Measurements from ENCODE around the gene RIMKLB.
"Not testable (repeated sequence)": the region's sequence is repeated elsewhere in the genome, so short reads cannot be mapped to it uniquely, and the experiment has no call there.

RIMKLB gene

DNA sequence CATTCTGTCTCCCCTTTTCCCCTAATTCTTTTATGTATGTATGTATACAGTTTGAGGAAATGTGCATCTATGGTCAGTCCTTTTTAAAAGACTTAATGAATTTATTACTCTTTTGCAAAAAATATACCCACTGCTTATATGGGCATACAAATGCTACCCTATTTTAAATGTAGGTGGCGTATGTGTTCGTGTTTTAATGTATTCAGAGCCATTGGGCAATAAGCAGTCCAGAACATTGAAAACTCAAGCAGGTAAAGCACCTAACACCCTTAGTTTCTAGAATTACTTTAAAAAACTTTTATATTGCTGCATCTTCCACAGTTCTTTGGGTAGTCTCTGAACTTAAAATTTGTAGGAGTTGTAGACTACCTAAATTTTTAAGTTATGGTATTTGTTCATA is 82.1 kb downstream of the RIMKLB start:
- no peak for DNase-seq (ENCODE audit: low read depth)

DNA sequence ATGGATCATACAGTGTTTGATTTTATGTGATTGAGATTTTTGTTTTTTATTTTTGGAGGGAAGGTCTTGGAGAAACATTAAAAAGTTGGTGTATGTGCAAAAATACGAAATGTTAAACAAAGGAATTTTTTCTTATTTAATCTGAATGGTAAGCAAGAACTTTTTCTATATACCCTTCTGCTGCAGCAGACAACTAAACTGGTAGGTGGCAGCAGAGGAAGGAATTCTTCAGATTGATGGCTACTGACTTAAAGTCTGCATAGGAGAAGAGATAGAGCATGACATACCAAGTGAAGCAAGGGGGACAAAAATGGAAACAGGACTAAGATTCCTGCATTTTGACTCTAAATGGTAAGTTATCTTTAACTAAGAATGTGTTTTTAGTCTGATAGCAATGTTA is 82.6 kb downstream of the RIMKLB start:
- no peak for DNase-seq (ENCODE audit: low read depth)

DNA sequence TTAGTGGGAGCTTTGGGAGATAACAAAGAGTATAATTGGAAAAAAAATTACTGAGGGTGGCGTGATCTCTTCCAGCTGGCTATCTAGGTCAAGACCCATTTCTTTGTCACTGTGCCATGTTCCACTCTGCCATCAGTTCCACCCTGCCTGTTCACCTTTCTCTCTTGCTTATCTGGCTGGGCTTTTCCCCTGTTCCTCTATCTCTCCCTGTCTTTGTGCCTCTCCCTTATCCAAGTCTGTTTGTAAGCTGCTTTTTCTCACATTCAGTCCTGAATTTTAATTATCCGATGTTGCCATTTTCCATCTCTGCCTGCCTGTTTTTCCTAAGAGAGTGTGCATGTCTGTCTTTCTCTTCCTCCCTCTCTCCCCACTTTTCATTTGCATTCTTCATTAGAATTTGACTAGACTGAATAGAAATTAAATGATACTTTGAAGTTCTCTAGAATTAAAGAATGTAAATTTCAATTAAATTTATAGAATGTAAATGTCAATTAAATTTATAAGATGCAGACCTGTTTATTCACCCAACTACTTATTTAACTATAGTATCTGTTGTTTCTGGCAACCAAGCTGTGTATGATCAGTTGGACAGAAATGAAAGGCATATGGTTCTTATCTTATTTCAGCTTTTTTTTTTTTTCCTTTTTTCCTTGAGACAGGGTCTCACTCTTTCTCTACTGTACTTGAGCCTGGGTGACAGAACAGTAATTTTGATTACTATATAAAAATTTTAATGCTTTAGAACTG is 83.8 kb downstream of the RIMKLB start:
- no peak for DNase-seq (ENCODE audit: low read depth)

DNA sequence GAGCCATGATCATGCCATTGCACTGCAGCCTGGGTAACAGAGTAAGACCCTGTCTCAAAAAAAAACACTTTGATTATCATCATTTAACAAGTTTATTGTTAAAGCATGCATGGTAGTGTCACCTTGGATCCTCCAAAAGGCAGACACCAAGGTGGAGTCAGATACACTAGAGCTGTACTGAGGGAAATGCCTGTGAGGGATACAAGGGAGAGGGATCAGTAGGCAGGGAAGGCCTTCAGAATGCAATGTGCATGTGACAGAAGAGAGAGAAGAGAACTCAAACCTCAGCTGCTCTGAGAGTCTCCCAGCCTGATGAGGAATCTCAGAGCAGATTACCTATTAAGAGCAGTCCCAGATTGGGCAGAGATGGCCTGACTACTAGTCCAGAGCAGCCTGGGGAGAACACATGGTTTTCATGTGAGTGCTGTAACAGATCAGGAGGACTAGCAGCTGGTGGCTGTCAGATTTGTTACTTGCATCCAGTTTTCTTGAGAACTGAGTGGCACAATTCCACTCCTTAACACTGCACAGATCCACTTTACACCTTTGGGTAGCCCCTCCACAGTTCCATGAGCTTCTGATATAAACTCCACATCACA is 86.6 kb downstream of the RIMKLB start:
- no peak for DNase-seq (ENCODE audit: low read depth)

DNA sequence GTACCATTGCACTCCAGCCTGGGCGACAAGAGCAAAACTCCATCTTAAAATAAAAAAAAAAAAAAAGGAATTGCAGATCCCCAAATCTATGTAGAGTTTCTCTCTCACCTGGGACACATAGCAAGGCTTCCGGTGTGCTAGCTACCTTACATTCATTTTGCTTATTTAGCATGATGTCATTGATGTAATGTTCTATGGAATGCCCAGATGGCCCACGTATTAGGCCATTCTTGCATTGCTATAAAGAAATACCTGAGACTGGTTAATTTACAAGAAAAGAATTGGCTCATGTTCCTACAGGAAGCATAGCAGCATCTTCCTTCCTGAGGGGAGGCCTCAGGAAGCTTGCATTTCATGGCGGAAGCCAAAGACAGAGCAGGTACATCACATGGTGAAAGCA is 87.7 kb downstream of the RIMKLB start:
- no peak for DNase-seq (ENCODE audit: low read depth)

DNA sequence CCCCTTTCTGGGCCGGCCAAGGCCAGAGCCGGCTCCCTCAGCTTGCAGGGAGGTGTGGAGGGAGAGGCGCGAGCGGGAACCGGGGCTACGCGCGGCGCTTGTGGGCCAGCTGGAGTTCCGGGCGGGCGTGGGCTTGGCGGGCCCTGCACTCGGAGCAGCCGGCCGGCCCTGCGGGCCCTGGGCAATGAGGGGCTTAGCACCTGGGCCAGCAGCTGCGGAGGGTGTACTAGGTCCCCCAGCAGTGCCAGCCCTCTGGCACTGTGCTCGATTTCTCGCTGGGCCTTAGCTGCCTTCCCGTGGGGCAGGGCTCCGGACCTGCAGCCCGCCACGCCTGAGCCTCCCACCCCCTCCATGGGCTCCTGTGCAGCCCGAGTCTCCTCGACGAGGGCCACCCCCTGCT is 89.4 kb downstream of the RIMKLB start:
- DNase-seq (ENCODE audit: low read depth) = not testable (repeated sequence)

DNA sequence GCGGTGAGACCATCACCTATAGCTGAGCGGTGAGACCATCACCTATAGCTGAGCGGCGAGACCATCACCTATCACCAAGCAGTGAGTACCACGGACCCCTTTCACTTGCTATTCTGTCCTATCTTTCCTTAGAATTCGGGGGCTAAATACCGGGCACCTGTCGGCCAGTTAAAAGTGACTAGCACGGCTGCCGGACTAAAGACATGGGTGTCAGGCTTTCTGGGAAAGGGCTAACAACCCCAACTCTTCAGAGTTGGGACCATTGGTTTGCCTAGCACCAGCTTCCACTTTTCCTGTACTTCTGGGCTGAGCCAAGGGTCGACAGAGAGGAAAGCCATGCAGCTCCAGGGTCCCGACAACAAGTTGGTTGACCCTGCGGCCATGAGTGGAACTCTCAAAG is 90.9 kb downstream of the RIMKLB start:
- DNase-seq (ENCODE audit: low read depth) = not testable (repeated sequence)

DNA sequence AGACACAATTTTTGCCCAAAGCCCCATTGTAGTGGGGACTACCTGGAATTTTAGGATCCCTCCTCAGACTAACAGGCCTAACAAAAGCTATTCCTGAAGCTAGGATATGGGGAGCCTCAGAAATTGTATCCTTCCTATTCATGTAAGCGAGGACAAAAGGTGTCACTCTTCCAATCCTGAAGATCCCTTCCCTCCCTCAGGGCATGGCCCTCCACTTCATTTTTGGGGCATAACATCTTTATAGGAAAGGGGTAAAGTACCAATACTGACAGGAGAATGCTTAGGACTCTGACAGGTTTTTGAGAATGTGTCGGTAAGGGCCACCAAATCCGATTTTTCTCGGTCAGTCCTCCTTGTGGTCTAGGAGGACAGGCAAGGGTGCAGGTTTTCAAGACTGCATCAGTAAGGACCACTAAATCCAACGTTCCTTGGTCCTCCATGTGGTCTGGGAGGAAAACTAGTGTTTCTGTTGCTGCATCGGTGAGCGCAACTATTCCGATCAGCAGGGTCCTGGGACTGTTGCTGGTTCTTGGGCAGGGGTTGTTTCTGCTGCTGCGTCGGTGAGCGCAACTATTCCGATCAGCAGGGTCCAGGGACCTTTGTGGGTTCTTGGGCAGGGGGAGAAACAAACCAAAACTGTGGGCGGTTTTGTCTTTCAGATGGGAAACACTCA is 91.7 kb downstream of the RIMKLB start:
- DNase-seq (ENCODE audit: low read depth) = not testable (repeated sequence)

DNA sequence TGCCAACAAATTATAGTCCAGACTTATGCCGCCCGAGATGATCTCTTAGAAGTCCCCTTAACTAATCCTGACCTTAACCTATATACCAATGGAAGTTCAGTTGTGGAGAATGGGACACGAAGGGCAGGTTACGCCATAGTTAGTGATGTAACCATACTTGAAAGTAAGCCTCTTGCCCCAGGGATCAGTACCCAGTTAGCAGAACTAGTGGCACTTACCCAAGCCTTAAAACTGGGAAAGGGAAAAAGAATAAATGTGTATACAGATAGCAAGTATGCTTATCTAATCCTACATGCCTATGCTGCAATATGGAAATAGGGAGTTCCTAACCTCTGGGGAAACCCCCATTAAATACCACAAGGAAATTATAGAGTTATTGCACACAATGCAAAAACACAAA is 95.4 kb downstream of the RIMKLB start:
- not testable (repeated sequence) for DNase-seq (ENCODE audit: low read depth)

DNA sequence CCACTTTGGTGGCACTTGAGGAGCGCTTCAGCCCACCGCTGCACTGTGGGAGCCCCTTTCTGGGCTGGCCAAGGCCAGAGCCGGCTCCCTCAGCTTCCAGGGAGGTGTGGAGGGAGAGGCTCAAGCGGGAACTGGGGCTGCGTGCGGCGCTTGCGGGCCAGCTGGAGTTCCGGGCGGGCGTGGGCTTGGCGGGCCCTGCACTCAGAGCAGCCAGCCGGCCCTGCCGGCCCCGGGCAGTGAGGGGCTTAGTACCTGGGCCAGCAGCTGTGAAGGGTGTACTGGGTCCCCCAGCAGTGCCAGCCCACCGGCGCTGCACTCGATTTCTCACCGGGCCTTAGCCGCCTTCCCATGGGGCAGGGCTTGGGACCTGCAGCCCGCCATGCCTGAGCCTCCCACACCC is 96.8 kb downstream of the RIMKLB start:
- DNase-seq (ENCODE audit: low read depth) = not testable (repeated sequence)

DNA sequence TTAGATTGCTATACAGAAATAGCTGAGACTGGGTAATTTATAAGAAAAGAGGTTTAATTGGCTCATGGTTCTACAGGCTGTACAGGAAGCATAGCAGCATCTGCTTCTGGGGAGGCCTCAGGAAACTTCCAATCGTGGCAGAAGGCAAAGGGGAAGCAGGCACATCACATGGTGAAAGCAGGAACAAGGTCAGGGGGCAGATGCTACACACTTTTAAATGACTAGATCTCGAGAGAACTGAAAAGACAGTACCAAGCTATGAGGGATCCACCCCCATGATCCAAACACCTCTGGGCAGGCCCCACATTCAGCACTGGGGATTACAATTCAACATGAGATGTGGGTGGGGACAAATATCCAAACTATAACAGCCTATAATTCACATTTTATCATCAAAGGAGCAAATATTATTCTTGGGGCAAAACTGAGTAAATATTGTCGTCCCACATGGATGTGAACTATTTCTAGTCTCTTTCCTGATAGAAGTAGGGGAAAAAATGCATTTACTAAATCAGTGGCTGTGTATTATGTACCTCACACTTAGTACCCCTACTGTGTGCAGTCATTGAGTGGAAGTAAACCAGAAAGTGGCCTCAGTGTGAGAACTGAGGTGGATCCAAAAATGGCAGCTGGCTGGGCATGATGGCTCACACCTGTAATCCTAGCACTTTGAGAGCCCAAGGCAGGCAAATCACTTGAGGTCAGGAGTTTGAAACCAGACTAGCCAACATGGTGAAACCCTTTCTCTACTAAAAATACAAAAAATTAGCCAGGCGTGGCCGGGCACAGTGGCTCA is 99.2 kb downstream of the RIMKLB start:
- no peak for DNase-seq (ENCODE audit: low read depth)

DNA sequence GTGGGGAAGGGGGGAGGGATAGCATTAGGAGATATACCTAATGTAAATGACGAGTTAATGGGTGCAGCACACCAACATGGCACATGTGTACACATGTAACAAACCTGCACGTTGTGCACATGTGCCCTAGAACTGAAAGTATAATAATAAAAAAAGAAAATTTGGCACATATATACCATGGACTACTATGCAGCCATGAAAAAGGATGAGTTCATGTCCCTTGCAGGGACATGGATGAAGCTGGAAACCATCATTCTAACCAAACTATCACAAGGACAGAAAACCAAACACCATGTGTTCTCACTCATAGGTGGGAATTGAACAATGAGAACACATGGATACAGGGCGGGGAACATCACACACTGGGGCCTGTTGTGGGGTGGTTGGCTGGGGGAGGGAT is 103.4 kb downstream of the RIMKLB start:
- DNase-seq (ENCODE audit: low read depth) = not testable (repeated sequence)

DNA sequence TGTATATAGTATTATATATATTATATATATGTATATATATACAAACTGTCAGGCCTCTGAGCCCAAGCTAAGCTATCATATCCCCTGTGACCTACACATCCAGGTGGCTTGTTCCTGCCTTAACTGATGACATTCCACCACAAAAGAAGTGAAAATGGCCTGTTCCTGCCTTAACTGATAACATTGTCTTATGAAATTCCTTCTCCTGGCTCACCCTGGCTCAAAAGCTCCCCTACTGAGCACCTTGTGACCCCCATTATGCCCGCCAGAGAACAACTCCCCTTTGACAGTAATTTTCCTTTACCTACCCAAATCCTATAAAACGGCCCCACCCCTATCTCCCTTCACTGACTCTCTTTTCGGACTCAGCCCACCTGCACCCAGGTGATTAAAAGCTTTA is 107.0 kb downstream of the RIMKLB start:
- DNase-seq (ENCODE audit: low read depth) = not testable (repeated sequence)

DNA sequence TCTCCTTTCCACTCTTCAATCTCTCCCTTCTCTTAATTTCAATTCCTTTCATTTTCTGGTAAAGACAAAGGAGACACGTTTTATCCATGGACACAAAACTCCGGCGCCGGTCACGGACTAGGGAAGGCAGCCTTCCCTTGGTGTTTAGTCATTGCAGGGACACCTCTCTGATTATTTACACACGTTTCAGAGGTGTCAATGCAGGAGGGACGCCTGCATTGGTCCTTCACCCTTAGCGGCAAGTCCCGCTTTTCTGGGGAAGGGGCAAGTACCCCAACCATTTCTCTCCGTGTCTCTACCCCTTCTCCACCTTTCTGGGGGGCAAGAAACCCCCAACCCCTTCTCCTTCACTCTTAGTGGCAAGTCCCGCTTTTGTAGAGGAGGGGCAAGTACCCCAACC is 107.7 kb downstream of the RIMKLB start:
- not testable (repeated sequence) for DNase-seq (ENCODE audit: low read depth)

DNA sequence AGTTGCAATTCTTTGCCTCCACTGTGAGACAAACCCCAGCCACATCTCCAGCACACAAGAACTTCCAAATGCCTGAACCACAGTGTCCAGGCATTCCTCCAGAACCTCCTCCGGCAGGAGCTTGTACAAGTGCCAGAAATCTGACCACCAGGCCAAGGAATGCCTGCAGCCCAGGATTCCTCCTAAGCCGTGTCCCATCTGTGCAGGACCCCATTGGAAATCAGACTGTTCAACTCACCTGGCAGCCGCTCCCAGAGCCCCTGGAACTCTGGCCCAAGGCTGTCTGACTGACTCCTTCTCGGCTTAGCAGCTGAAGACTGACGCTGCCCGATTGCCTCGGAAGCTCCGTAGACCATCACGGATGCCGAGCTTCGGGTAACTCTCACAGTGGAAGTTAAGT is 109.3 kb downstream of the RIMKLB start:
- not testable (repeated sequence) for DNase-seq (ENCODE audit: low read depth)

DNA sequence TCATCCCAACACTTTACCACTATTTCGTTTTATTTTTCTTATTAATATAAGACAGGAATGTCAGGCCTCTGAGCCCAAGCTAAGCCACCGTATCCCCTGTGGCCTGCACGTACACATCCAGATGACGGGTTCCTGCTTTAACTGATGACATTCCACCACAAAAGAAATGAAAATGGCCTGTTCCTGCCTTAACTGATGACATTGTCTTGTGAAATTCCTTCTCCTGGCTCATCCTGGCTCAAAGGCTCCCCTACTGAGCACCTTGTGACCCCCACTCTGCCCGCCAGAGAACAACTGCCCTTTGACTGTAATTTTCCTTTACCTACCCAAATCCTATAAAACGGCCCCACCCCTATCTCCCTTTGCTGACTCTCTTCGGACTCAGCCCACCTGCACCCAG is 112.3 kb downstream of the RIMKLB start:
- DNase-seq (ENCODE audit: low read depth) = not testable (repeated sequence)

DNA sequence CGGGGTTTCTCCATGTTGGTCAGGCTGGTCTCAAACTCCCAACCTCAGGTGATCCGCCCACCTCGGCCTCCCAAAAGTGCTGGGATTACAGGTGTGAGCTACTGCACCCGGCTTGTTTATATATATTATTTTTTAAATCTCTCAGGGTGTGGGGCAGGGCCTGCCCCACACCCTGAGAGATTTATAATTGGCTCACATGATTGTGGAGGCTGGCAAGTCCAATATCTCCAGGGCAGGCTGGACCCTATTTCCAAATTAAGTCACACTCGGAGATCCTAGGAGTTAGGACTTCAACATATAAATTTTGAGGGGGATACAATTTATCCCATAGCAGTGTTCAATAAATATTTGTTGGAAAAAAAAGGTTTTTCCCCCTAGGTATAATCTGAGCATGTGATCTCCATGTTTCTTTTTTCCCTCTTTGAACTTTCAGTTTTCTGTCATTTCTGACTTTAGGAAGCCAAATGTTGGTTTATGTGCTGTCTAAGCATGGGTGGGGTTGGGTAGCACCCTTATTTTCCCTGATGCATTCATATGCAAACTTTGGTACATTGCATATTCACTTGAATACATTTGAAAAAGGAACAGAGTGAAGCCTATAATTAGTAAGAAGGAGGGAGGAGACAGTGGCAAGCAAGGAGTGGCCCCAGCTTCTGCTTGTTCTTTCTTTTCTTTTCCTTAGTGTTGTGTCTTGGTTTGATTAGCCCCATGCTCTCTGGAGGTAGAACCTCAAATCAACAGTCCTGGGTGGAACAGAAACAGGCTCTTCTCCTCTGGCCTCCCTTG is 116.0 kb downstream of the RIMKLB start:
- DNase-seq (ENCODE audit: low read depth) = no peak

DNA sequence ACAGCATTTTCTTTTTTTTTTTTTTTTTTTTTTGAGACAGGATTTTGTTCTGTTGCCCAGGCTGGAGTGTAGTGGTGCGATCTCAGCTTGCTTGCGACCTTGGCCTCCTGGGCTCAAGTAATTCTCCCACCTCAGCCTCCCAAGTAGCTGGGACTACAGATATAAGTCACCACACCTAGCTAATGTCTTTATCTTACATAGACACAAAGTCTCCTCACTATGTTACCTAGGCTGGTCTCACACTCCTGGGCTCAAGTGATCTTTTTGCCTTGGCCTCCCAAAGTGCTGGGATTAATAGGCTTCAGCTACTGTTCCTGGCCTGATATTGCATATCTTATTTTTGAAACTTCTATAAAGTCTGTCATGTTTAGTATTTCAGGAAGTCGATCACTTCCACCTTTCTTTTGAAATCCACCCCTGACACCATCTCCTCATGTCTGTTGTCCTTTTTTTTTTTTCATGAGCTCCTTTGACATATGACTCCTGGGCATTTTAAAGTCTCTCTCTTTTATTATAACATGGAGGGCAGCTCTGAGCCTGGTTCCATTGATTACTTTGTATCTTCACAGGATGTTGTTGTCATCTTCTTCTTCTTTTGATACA is 118.8 kb downstream of the RIMKLB start:
- no peak for DNase-seq (ENCODE audit: low read depth)

DNA sequence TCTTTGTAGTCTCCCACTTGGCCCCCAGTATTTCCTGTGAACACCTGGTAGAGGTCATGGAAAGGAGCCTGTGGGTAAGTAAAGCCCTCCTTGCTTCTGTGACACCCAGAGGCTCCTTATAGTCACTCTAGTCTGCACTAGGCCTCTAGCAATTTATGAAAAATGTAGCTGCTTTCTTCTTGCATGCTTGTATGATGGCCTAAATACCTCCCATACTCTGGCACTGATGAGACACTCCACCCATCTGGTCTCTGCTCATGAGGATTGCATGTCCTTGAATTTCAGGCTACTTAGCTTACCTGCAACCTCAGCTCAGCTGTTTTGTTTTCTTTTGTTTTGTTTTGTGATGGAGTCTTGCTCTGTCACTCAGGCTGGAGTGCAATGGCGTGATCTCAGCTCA is 120.1 kb downstream of the RIMKLB start:
- no peak for DNase-seq (ENCODE audit: low read depth)

DNA sequence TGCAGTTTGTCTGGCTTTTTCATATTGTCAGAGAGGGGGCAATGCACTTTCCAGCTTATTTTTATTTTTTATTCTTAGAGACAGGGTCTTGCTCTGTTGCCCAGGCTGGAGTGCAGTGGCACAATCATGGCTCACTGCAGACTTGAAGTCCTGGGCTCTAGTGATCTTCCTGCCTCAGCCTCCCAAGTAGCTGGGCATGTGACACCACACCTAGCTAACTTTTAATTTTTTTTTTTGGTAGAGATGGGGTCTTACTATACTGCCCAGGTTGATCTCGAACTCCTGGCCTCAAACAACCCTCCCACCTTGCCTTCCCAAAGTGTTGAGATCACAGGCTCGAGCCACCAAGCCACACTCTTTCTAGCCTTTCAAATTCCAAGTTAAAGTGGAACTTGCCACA is 120.7 kb downstream of the RIMKLB start:
- DNase-seq (ENCODE audit: low read depth) = no peak

DNA sequence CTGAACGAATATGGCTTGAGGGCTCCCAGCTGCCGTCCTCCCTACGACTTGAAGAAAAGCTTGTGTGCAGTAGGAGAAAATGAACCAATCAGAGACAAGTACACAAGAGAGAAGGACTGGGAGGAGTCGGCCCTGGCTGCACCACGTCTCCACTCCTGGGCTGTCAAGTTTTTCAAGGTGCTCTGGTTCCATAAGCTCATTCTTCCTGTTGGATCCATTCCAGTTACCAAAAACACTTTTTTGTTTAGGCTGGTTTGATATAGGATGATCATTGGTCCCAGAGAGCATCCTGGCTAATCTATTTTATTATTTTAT is 121.8 kb downstream of the RIMKLB start:
- no peak for DNase-seq (ENCODE audit: low read depth)
